Psoas muscle (tissue), 8 donors: ENCODE measurements around the gene SYT14. TPM values are rescaled to one million over a fixed set of nuclear protein-coding genes. Genes with fewer than 3 reads are reported as not detected.

ENCODE experiments used
- ATAC-seq, 4 donors: fragments of 200-7000 bp; cut with Tn5 transposase; one replicate each; pipeline ENCODE4 v1.9.1; 2020; ENCODE audit warnings: moderate library complexity in 3 of 4, mild to moderate bottlenecking in 2 of 4
- DNase-seq, 2 donors: peaks; one replicate each; pipeline ENCODE4 v3.0.0-alpha.2; 2020
- H3K27ac ChIP-seq: fragments of 200-600 bp; one replicate; pipeline ENCODE4 v1.8.0; 2022
- H3K27me3 ChIP-seq, 3 donors: fragments of 200-600 bp in 1 of 3; one replicate each; pipeline versions ENCODE4 v1.6.1 to v1.8.0; 2013 to 2022; ENCODE audit warnings: low read length in 2 of 3, mild to moderate bottlenecking in 2 of 3, moderate library complexity in 1 of 3; ENCODE audit not compliant: insufficient read depth in 3 of 3
- H3K36me3 ChIP-seq, 2 donors: fragments of 200-600 bp in 1 of 2; one replicate each; pipeline versions ENCODE4 v1.6.1 to v1.8.0; 2013 to 2022; ENCODE audit warnings: low read depth in 1 of 2, mild to moderate bottlenecking in 1 of 2, moderate library complexity in 1 of 2; ENCODE audit not compliant: insufficient read depth in 1 of 2
- H3K4me1 ChIP-seq: fragments of 200-600 bp; one replicate; pipeline ENCODE4 v1.8.0; 2022
- H3K4me3 ChIP-seq: fragments of 200-600 bp; one replicate; pipeline ENCODE4 v1.8.0; 2022; ENCODE audit warnings: mild to moderate bottlenecking
- H3K9me3 ChIP-seq: fragments of 200-600 bp; one replicate; pipeline ENCODE4 v1.8.0; 2022
- WGBS, 3 donors: extraction: QIAGEN DNeasy Blood & Tissue Kit; methylation state at CpG; one replicate each; pipeline versions ENCODE4 v1.1.6 to v1.1.7; 2013; 5-methylcytosine and 5-hydroxymethylcytosine counted together
- intact Hi-C, 2 donors: fragments of 100-400 bp; cut with DNase I; formaldehyde crosslinking; loops; one replicate each; pipeline versions ENCODE4 v1.11.0 to v1.14.2; 2022
- polyA plus RNA-seq, 3 donors: library from polyadenylated mRNA; stranded (reverse); fragments of 200-250 nt; gene quantifications; one replicate each; pipeline ENCODE4 v1.2.3, GENCODE V29; 2013
- total RNA-seq, 4 donors: library from RNA; stranded (reverse); fragmentation: NEBNext Ultra II Directional in 2 of 4; extraction: Animal tissue kit (Norgen Biotek cat#: 25700) in 2 of 4; gene quantifications; one replicate each; pipeline versions ENCODE4 v1.2.1 to v1.2.4, GENCODE V29; 2021 to 2023
- TF ChIP-seq, protein P1 (sequence below): fragments of 200-600 bp; IDR thresholded peaks from one replicate; pipeline ENCODE4 v1.8.0; 2022; ENCODE audit warnings: antibody characterized with exemption
- donor health status: healthy with polysubstance abuse.
- donor health status: DM: no; HTN: no; CAD: no; lungs with moderate emphysema.
- donor health status: Bipolar disorder and iron deficiency.
- donor health status: healthy.
- donor health status: DM: yes; HTN: yes; CAD: no.
- donor health status: DM: no; HTN: no; CAD: no.
- donor health status: DM: no; HTN: no; CAD: no.
- donor health status: DM: yes; HTN: yes; CAD: no.

The SYT14 gene
- total and polyA plus RNA-seq, 7 donors = under 0.01 to 0.18 (median 0.04) TPM; not detected in 3

GRCh38 chr1:210072896-210073504 lies 135.0 kb downstream of the SYT14 start:
- Histone ChIP-seq H3K4me1 (no peaks in the 10 kb centered on the region), H3K4me3 (no peak overlapping the region), H3K36me3 (no peaks in the 10 kb centered on the region), H3K27me3 (no peaks in the 10 kb centered on the region), H3K9me3 (no peaks in the 10 kb centered on the region), H3K27ac (no peak overlapping the region)
- ATAC-seq (no peak), DNase-seq (no peak)
- TF ChIP-seq, protein P1, sequence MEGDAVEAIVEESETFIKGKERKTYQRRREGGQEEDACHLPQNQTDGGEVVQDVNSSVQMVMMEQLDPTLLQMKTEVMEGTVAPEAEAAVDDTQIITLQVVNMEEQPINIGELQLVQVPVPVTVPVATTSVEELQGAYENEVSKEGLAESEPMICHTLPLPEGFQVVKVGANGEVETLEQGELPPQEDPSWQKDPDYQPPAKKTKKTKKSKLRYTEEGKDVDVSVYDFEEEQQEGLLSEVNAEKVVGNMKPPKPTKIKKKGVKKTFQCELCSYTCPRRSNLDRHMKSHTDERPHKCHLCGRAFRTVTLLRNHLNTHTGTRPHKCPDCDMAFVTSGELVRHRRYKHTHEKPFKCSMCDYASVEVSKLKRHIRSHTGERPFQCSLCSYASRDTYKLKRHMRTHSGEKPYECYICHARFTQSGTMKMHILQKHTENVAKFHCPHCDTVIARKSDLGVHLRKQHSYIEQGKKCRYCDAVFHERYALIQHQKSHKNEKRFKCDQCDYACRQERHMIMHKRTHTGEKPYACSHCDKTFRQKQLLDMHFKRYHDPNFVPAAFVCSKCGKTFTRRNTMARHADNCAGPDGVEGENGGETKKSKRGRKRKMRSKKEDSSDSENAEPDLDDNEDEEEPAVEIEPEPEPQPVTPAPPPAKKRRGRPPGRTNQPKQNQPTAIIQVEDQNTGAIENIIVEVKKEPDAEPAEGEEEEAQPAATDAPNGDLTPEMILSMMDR = no peak
- intact Hi-C loops = no loop called here

GRCh38 chr1:210074904-210075303 lies 136.9 kb downstream of the SYT14 start:
- Histone ChIP-seq H3K27me3 (no peaks in the 10 kb centered on the region), H3K9me3 (no peaks in the 10 kb centered on the region), H3K36me3 (no peaks in the 10 kb centered on the region), H3K27ac (no peak overlapping the region), H3K4me3 (no peak overlapping the region), H3K4me1 (no peaks in the 10 kb centered on the region)
- no peak for ATAC-seq
- intact Hi-C loops = no loop called here
- 67 to 69% (median 69%) methylated on average over 16 of the region's 16 CpGs for WGBS, 3 donors
- no peak for DNase-seq
- TF ChIP-seq, protein P1 = no peak

GRCh38 chr1:210076620-210077019 lies 138.6 kb downstream of the SYT14 start:
- no peak overlapping the region for H3K27ac ChIP-seq
- H3K9me3 ChIP-seq = no peaks in the 10 kb centered on the region
- H3K27me3 ChIP-seq = no peaks in the 10 kb centered on the region
- no peaks in the 10 kb centered on the region for H3K36me3 ChIP-seq
- TF ChIP-seq, protein P1 = no peak
- ATAC-seq (no peak), DNase-seq (no peak)
- WGBS, 3 donors = 60 to 68% (median 61%) methylated on average over 3 of the region's 3 CpGs
- H3K4me3 ChIP-seq = no peak overlapping the region
- intact Hi-C loops = no loop called here
- H3K4me1 ChIP-seq = no peaks in the 10 kb centered on the region

GRCh38 chr1:210081494-210081893 lies 143.5 kb downstream of the SYT14 start:
- H3K27me3 ChIP-seq = no peaks in the 10 kb centered on the region
- H3K9me3 ChIP-seq = no peaks in the 10 kb centered on the region
- intact Hi-C loops = no loop called here
- no peaks in the 10 kb centered on the region for H3K36me3 ChIP-seq
- TF ChIP-seq, protein P1 = no peak
- H3K4me3 ChIP-seq = no peak overlapping the region
- H3K4me1 ChIP-seq = no peaks in the 10 kb centered on the region
- ATAC-seq = no peak
- DNase-seq = no peak
- H3K27ac ChIP-seq = no peak overlapping the region

GRCh38 chr1:210085359-210085758 lies 147.3 kb downstream of the SYT14 start:
- WGBS, 3 donors = 83 to 85% (median 84%) methylated on average over 1 of the region's 1 CpG
- no peak overlapping the region for H3K4me3 ChIP-seq
- DNase-seq (no peak), ATAC-seq (no peak)
- no peaks in the 10 kb centered on the region for H3K27me3 ChIP-seq
- H3K9me3 ChIP-seq = no peaks in the 10 kb centered on the region
- H3K4me1 ChIP-seq = no peaks in the 10 kb centered on the region
- H3K27ac ChIP-seq = no peak overlapping the region
- no peaks in the 10 kb centered on the region for H3K36me3 ChIP-seq
- intact Hi-C loops = no loop called here
- TF ChIP-seq, protein P1 = no peak
